Progenitor cell of endocrine pancreas (in vitro differentiated cells): Measurements from ENCODE around the gene TEC. TPM values are rescaled to one million over a fixed set of nuclear protein-coding genes. Genes with fewer than 3 reads are reported as not detected.
"Not testable (repeated sequence)": the region's sequence is repeated elsewhere in the genome, so short reads cannot be mapped to it uniquely, and the experiment has no call there.

Source experiments
- DNase-seq: peaks from one replicate; pipeline ENCODE4 v3.0.0; 2021; ENCODE audit warnings: low spot score; ENCODE audit not compliant: unreplicated experiment
- H3K27ac Mint-ChIP-seq: 2 replicates; pipeline ENCODE4 v1.8.0; 2021; ENCODE audit warnings: mild to moderate bottlenecking, moderate library complexity, mixed read lengths
- H3K27me3 Mint-ChIP-seq: 2 replicates; pipeline ENCODE4 v1.8.0; 2021; ENCODE audit warnings: mixed read lengths
- H3K36me3 Mint-ChIP-seq: 2 replicates; pipeline ENCODE4 v1.8.0; 2022; ENCODE audit warnings: mixed read lengths; ENCODE audit not compliant: insufficient read depth
- H3K4me1 Mint-ChIP-seq: 2 replicates; pipeline ENCODE4 v1.8.0; 2021; ENCODE audit warnings: low read depth, mixed read lengths
- H3K4me3 Mint-ChIP-seq: 2 replicates; pipeline ENCODE4 v1.8.0; 2021; ENCODE audit warnings: low read depth, mild to moderate bottlenecking, moderate library complexity, mixed read lengths
- H3K9me3 Mint-ChIP-seq: 2 replicates; pipeline ENCODE4 v1.8.0; 2021; ENCODE audit warnings: low read depth, mixed read lengths
- CTCF ChIP-seq: fragments of 200-600 bp; sonication (generic); IDR thresholded peaks from one replicate; pipeline ENCODE4 v1.5.0; 2021; ENCODE audit warnings: antibody characterized with exemption, mild to moderate bottlenecking; ENCODE audit not compliant: unreplicated experiment
- total RNA-seq: library from RNA; stranded (reverse); gene quantifications from 2 replicates; pipeline ENCODE4 v1.2.1, GENCODE V29; 2021

Gene TEC
- total RNA-seq, 1 donor from 2014 or later, result 3.4 TPM

GRCh38 chr4:48223633-48224295, 45.9 kb downstream of the TEC start:
- H3K4me1 Mint-ChIP-seq, result peaks cover 7% of the 10 kb centered on the region
- no peak overlapping the region for H3K4me3 Mint-ChIP-seq

GRCh38 chr4:48222491-48222890, 47.1 kb downstream of the TEC start:
- no peak for TF ChIP-seq CTCF
- Mint-ChIP-seq H3K4me3 (no peak overlapping the region), H3K27me3 (no peaks in the 10 kb centered on the region), H3K36me3 (peaks cover 3% of the 10 kb centered on the region), H3K27ac (no peak overlapping the region), H3K4me1 (peaks cover 13% of the 10 kb centered on the region), H3K9me3 (no peaks in the 10 kb centered on the region)
- DNase-seq, result no peak

More at GRCh38 chr4:48223633-48224295, 45.9 kb downstream of the TEC start:
- TF ChIP-seq CTCF, result no peak
- DNase-seq, result no peak
- Mint-ChIP-seq H3K27me3 (no peaks in the 10 kb centered on the region), H3K36me3 (peaks cover 2% of the 10 kb centered on the region), H3K27ac (no peak overlapping the region), H3K9me3 (no peaks in the 10 kb centered on the region)

DNA sequence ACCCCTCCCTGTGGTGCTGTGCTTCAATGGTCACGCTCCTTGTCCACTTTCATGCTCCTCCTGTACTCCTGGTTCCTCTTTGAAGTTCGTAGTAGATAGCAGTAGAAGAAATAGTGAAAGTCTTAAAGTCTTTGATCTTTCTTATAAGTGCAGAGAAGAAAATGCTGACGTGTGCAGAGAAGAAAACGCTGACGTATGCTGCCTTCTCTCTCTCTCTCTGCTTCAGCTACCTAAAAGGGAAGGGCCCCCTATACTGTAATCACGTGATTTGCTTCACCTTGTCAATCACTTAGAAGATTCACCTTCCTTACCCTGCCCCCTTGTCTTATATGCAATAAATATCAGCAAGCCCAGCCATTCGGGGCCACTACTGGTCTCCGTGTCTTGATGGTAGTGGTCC, 50.2 kb downstream of the TEC start:
- not testable (repeated sequence) for H3K27ac Mint-ChIP-seq, H3K27me3 Mint-ChIP-seq, DNase-seq, H3K9me3 Mint-ChIP-seq, H3K36me3 Mint-ChIP-seq, H3K4me1 Mint-ChIP-seq, H3K4me3 Mint-ChIP-seq

GRCh38 chr4:48216563-48216962, 53.1 kb downstream of the TEC start:
- DNase-seq, result no peak
- no peak overlapping the region for H3K4me3 Mint-ChIP-seq
- H3K9me3 Mint-ChIP-seq, result peaks cover 5% of the 10 kb centered on the region
- no peak overlapping the region for H3K27ac Mint-ChIP-seq
- no peaks in the 10 kb centered on the region for H3K27me3 Mint-ChIP-seq
- H3K4me1 Mint-ChIP-seq, result peaks cover 6% of the 10 kb centered on the region
- H3K36me3 Mint-ChIP-seq, result peaks cover 1% of the 10 kb centered on the region
- no peak for TF ChIP-seq CTCF

DNA sequence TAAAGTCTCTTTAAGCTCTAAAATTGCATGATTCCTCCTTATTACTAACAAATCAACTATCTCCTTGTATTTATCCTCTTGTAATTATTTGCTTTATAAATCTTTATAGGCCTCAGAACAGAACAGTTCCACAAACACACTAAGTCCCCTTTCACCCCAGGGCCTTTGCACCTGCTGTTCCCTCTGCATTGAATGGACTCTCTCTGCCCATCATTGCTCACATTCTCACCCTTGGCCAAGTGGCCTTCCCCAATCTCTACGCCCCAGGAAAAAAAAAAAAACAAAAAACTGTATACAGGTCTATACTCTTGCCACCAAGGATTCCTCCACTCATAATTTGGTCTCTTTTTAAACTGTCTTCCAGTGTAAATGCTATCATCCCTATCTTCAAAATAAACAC, 53.7 kb downstream of the TEC start:
- peaks cover 5% of the 10 kb centered on the region for H3K9me3 Mint-ChIP-seq
- no peak overlapping the region for H3K27ac Mint-ChIP-seq
- DNase-seq, result no peak
- no peaks in the 10 kb centered on the region for H3K27me3 Mint-ChIP-seq
- peaks cover 6% of the 10 kb centered on the region for H3K4me1 Mint-ChIP-seq
- peaks cover 1% of the 10 kb centered on the region for H3K36me3 Mint-ChIP-seq
- no peak for TF ChIP-seq CTCF
- H3K4me3 Mint-ChIP-seq, result no peak overlapping the region

GRCh38 chr4:48212165-48212564, 57.5 kb downstream of the TEC start:
- no peak for DNase-seq
- Mint-ChIP-seq H3K36me3 (no peaks in the 10 kb centered on the region), H3K9me3 (peaks cover 5% of the 10 kb centered on the region), H3K27me3 (no peaks in the 10 kb centered on the region), H3K27ac (no peak overlapping the region), H3K4me1 (no peaks in the 10 kb centered on the region), H3K4me3 (no peak overlapping the region)
- TF ChIP-seq CTCF, result no peak
